OCI-LY1 (cell line): ENCODE data around the gene ARHGEF4.

Experiments
- EZH2 ChIP-seq: fragments of 200-600 bp; sonication (generic), shearing (Covaris generic); IDR thresholded peaks from 2 replicates; pipeline ENCODE4 v1.8.0; 2017; ENCODE audit warnings: borderline replicate concordance, mixed run types, mild to moderate bottlenecking, antibody characterized with exemption, low read length, moderate library complexity, mixed read lengths
- TF ChIP-seq, protein P1 (sequence below): fragments of 200-600 bp; sonication (generic), shearing (Covaris generic); IDR thresholded peaks from 2 replicates; pipeline ENCODE4 v1.5.1; 2017; ENCODE audit warnings: mild to moderate bottlenecking, antibody characterized with exemption, low read length, moderate library complexity, mixed read lengths

DNA sequence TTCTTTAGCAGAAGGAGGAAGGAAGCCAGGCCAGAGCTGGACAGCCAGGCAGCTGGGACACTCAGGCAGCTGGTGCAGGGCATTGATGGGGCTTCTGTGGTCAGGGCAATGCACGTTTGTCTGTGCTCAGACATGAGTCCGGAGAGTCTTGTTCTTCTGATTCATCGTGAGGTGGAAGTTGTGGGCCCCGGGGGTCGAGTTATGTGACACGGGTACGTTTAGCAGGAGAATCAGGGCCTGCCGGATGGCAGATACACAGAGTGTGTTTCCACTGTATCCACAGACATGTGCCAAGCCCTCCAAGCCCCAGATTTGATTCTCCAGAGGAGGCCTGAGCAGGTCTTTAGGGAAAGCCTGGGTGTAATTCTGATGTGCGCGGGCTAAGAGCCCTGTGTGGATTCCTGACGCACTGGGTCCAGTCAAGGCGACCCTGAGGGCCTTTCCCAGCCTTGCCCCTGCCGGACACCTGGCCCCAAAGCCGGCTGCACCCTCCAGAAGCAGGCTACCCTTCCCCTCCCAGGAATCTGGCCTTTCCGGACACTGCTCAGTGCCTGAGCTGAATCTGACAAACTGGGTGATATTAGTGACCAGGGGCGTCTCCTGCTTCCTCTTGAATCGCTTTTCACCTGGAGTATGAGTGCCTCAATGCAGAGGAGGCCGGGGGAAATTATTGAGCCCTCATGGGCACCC lies 10.1 kb downstream of the ARHGEF4 start:
- TF ChIP-seq, protein P1, sequence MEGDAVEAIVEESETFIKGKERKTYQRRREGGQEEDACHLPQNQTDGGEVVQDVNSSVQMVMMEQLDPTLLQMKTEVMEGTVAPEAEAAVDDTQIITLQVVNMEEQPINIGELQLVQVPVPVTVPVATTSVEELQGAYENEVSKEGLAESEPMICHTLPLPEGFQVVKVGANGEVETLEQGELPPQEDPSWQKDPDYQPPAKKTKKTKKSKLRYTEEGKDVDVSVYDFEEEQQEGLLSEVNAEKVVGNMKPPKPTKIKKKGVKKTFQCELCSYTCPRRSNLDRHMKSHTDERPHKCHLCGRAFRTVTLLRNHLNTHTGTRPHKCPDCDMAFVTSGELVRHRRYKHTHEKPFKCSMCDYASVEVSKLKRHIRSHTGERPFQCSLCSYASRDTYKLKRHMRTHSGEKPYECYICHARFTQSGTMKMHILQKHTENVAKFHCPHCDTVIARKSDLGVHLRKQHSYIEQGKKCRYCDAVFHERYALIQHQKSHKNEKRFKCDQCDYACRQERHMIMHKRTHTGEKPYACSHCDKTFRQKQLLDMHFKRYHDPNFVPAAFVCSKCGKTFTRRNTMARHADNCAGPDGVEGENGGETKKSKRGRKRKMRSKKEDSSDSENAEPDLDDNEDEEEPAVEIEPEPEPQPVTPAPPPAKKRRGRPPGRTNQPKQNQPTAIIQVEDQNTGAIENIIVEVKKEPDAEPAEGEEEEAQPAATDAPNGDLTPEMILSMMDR = no peak
- TF ChIP-seq EZH2 = no peak
